Stimulated activated naive CD8-positive, alpha-beta T cell treated with anti-CD3 and anti-CD28 coated beads, Interleukin-15, Interleukin-2, amounts not matched to agents 100 U/mL and 50 U/mL, for 24 hours (primary cell): ENCODE measurements around the gene METTL26.
A peak's percentile ranks its signal among the peaks of the same experiment; 100 is the strongest.

Source experiments
- ATAC-seq: fragments of 150-1000 bp; cut with Tn5 transposase; one replicate; pipeline ENCODE4 v1.10.0; 2021
- DNase-seq: peaks from one replicate; pipeline ENCODE4 v3.0.0; 2021

METTL26 gene

DNA sequence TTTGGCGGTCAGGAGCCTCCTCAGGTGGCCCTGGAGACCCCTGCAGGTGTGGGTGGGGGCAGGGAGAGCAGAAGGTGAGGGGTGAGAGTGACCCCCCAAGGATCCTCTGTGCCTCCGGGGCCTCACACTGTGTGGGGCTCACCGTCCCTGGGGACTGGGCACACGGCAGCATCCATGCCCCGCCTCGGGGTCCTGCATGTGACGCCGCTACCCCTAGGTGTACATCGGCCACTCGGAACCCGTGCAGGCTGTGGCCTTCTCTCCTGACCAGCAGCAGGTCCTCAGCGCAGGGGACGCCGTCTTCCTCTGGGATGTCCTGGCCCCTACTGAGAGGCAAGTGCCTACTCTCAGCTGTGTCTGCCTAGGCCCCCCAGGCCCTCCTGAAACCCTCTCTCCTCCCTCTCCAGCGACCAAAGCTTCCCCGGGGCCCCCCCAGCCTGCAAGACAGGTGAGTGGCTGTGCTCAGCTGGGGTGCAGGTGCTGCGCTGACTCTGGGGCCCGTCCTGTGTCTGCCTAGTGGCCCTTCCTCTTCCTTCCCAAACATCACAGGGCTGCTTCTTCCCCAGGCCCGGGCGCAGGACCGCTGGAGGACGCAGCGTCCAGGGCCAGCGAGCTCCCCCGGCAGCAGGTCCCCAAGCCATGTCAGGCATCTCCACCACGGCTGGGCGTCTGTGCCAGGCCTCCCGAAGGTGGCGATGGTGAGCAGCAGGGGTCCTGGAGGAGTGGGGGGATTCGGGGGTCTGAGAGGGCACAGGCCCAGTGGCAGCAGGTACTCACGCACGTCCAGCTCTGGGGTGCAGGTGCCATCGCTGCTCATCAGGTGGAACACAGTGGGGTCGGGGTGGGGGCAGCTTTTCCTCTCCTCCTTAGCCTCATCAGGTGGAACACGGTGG is 22.8 kb upstream of the METTL26 start:
- DNase-seq = no peak
- ATAC-seq = no peak

DNA sequence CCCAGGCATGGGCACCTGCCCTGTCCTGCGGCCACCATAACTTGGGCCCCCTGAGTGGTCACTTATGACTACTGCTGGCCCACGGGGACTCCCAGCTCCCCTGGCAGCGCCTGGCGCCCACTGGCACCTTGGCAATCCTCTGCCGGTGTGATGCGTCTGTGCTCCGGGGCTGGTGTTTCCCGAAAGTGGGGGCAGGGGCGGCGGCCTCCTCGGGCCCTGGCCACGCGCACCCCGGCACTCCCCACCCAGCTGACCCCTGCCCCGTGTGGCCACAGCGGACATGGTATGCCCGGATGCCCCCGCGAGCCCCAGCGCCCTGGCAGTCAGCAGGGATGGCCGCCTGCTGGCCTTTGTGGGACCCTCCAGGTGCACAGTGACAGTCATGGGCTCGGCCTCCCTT is 21.4 kb upstream of the METTL26 start:
- no peak for DNase-seq
- no peak for ATAC-seq

DNA sequence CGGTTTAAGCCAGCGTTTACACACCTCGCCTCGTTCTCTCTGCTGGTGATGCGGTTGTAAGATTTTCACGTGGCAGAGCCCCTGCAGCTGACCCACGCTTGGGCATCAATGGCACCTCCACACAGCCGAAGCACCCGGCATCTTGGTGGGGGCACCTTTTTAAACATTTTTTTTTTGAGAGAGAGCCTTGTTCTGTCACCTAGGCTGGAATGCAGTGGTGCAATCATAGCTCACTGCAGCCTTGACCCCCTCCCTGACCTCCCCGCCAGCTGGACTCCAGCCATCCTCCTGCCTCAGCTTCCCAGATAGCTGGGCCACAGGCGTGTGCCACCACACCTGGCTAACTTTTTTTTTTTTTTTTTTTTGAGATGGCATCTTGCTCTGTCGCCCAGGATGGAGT is 17.9 kb upstream of the METTL26 start:
- DNase-seq (no peak), ATAC-seq (no peak)

DNA sequence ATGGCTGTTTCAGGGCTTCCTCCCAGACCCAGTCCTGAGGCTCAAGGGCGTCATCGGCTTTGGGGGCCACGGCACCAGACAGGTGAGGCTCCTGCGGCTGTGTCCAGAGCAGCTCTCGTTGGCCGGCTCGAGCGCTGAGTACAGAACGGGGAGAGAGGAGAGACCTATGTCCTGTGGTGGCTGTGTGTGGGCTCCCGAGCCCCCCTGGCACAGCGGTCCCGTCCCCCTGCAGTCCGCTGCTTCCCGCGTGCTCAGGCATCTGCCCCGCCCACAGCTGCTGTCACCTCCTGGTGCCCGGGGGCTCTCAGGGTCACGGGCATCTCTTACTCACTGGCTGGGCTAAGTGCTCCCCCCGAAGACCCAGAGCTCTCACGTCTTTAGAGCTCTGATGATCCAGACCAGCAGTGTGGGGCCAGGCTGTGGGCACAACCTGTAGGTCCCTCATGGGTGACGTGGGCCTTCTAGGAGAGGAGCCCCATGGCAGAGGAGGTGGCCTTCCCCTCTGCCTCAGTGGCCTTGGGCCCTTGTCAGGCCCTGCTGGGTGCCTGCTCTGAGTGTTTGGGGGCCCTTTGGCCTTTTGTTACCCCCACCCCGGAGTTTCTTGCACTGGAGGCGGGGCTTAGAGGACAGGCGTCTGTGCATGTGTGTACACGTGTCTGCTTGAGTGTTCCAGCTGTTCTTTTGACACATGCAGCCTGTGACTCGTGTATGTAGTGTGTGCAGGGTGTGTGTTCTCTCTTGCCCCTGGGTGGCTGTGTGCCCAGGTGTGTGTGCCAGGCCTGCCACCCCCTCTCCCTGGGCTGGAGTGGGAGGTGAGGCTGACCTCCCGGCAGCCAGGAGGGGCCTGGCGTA is 16.6 kb upstream of the METTL26 start:
- DNase-seq (no peak), ATAC-seq (no peak)

GRCh38 chr16:651844-652243 is 15.7 kb upstream of the METTL26 start:
- ATAC-seq = no peak
- DNase-seq = no peak

GRCh38 chr16:649631-650030 is 13.5 kb upstream of the METTL26 start:
- ATAC-seq = no peak
- peak; percentile 41 for DNase-seq

- peak; percentile 89 for ATAC-seq
- DNase-seq = peak; percentile 96
Observed at GRCh38 chr16:648781-649589, 12.9 kb upstream of the METTL26 start, which contains the start of gene WDR90. TSS of gene WDR90 (plus strand) at chr16:649365. CDS start at chr16:649417, 52 bp downstream.

GRCh38 chr16:648071-648780 is 12.1 kb upstream of the METTL26 start:
- DNase-seq = peak; percentile 78
- ATAC-seq = peak; percentile 16

DNA sequence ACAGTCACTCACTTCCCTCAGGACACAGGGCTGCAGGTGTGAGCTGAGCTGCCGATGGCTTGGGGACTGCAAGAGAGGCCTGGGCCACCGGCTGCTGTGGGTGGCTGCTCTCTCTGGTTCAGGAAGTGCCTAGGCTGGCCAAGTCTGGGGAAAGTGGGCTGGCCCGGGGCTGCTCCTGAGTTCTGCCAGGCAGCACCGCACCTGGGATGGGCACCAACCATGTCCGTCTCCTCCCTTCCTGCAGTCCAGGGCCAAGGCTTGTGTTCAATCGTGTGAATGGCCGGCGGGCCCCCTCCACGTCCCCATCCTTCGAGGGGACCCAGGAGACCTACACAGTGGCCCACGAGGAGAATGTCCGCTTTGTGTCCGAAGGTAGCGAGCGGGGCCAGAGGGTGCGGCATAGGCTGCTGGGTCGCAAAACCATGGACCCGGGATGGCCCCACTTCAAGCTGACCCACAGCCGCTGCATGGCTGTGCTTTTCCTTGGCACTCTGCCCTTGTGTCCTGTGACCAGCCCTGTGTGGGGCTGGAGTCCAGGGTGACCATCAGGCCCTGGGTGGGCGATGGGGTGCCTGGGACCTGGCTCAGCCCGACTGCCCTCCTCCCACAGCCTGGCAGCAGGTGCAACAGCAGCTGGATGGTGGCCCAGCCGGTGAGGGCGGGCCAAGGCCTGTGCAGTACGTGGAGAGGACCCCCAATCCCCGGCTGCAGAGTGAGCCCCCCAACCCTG is 11.2 kb upstream of the METTL26 start:
- ATAC-seq (no peak), DNase-seq (no peak)

DNA sequence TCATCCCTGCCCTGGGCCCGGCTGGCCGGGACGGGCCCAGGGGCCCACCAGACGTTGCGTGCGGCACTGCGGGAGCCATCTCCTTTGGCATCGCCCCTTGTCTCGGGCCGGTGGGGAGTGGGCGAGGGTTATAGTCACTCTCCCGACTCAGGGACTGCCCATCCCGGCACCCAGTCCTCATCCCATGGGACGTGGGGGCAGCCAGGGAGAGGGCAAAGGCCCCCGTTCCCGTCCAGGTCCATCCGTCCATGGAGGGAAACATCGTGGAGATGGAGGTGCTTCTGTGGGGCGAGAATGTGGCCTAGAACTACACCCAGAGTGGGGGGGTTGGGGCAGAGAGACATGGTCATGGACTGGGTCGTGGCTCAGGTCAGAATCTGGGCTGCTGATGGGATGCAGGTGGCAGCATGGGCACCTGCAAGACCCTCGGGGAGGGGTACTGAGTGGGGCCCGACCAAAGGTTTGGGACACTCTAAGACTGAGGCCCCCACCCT is 10.6 kb upstream of the METTL26 start:
- ATAC-seq (no peak), DNase-seq (no peak)

DNA sequence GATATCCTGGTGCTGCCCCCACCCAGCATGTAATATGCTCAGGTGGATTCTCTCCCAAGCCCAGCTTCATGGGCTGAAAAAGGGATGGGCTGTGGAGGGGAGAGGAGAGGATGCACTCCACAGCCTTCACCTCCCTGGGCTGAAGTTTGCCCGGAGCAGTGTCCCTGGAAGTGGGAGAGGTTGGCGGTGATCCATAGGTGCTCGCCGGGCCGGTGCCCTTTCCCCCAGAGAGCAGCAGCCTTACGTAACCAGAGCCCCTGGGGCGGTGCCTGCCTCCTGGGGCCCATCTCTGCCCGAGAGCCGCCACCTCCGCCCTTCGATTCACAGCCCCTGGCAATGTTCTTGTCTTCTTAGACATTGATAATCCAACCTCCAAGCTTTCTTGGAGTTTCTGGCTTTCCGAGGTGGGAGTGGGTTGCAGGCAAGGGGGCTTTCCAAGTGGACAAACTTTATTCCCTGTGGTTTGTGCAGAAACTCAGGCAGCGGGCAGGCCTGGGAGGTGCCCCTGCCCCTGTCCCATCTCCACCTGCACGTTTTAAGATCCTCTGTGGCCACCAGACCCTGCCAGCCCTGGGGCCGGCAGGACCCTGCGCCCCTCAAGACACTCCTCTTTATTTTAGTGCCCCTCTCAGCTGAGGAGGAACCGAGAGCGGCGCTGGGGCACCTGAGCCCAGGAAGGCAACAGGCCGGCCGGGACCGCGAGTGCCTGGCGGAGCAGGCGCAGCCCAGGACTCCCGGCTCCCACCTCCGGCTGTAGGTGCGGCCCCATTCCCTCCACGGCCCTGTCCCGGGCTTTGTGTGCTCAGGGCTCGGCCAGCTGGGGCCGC is 10.0 kb upstream of the METTL26 start:
- DNase-seq (no peak), ATAC-seq (no peak)

DNA sequence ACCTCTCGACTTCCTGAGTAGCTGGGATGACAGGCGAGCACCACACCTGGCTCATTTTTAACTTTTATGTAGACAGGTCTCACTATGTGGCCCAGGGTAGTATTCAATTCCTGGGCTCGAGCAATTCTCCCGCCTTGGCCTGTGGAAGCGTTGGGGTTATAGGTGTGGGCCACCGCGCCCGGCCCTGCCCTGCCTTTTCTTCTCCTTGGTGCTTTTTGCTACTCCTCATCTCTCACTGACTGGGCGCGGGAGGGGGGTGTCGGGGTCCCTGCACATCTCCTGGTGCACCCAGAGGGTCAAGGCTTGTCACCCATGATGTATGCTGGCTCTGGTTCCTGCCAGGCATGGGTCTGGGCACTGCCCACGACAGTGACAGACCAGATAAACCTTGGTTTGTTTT is 8.5 kb upstream of the METTL26 start:
- ATAC-seq (no peak), DNase-seq (no peak)

DNA sequence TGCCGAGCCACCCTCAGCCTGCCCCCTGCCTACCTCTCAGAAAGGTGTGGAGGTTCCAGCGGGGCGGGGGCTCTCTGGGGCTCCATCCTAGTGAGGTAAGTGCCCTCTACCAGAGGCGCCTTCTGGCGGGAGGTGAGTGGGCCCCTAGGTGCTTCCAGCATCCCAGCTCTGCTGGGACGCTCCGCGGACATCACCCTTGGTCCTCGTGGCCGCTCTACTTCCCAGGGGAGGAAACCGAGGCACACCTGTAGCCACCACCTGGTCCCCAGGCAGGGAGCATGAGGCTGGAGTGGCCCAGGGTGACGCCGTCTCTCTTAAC is 6.9 kb upstream of the METTL26 start:
- no peak for DNase-seq
- no peak for ATAC-seq

- DNase-seq (peak; percentile 63), ATAC-seq (peak; percentile 42)
Observed at GRCh38 chr16:642189-643049, 6.3 kb upstream of the METTL26 start.

DNA sequence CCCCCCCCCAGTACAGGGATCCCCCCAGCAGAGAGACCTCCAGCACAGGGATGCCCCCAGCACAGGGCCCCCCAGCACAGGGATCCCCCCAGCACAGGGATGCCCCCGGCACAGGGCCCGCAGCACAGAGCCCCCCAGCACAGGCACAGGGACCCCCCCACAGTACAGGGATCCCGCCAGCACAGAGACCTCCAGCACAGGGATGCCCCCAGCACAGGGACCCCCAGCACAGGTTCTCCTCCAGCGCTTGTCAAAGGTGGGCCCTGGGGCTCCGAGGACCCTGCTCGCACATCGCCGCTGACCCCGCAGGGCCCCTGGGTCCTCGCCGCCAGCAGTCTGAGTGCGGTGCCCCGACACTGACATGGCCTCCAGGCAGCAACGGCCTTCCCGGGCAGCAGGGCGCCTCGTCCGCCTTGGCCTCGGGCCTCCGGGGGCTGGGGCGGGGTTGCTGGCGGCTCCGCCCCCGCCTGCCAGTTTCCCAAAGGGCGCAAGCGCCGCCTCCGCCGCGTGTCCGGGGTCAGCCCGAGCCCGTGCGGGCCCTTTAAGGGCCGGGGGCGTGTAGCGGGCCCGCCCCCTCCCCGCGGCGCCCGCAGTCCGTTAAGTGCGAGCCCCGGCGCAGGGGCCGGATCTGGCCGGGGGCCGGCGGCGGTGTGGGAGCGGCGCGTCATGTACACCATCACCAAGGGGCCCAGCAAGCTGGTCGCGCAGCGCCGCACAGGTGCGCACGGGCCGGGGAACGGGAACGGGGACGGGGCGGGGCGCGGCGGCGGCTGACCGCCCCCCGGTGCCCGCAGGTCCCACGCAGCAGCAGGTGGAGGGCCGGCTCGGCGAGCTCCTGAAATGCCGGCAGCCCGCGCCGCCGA is 5.5 kb upstream of the METTL26 start, which contains the start of gene MCRIP2:
Gene MCRIP2, plus strand, starts transcription at position 503 of the 863 bp plus-strand sequence. Its CDS starts 164 bp downstream, at position 667.
- ATAC-seq = peak; percentile 67
- DNase-seq = peak; percentile 86

DNA sequence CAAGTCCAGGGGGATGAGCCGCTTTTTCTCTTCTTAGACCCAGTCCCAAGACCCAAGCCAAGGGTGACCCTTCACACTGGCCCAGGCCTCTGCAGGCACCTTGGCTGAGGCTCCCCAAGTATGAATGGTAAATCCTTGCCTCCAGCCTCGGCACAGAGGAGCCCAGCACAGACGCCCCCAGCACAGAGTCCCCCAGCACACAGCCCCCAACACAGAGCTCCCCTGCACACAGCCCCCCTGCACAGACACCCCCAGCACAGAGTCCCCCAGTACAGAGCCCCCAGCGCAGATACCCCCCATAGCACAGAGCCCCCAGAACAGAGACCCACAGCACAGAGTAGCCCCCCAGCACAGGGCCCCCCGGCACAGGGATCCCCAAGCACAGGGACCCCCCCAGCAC is 4.5 kb upstream of the METTL26 start:
- DNase-seq (no peak), ATAC-seq (no peak)

GRCh38 chr16:638836-639235 is 2.7 kb upstream of the METTL26 start:
- no peak for DNase-seq
- ATAC-seq = no peak

DNA sequence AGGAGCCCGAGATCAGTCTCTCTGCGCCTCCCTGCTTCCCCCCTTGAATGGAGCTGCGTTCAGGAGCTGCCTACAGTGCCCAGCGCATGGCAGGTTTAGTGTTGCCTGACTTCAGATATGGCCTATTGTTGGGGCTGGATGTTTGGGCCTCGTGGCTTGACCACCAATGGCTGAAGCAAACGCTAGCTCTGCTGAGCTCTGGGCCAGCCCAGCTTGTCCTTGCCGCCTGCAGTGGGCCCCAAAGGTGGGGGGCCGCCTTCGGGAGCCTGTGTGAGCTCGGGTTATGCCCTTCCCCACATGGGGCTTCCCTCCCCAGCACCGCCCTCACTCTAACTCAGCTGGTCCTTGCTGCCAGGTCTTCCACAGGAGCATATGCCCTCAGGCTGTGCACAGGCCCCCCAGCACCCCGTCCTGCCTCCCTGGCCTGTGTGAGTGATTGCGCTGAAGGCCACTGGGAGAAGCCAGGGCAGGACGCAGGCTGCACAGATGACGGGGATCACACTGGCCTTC is 2.0 kb upstream of the METTL26 start:
- no peak for ATAC-seq

More for the DNA sequence above, 2.0 kb upstream of the METTL26 start:
- no peak for DNase-seq
